IMR-90 (cell line): ENCODE measurements around the gene FAM184A. TPM values are rescaled to one million over a fixed set of nuclear protein-coding genes. Genes with fewer than 3 reads are reported as not detected.

ENCODE experiments used
- ATAC-seq: fragments of 200-7000 bp; cut with Tn5 transposase; 2 replicates; pipeline ENCODE4 v1.9.1; 2020; ENCODE audit warnings: low read depth, mild to moderate bottlenecking, moderate library complexity
- BruUV-seq: library from RNA; stranded (reverse); fragments of 400-500 nt; replicated peaks from 2 replicates; lab custom pipeline; 2021; lab: Mats Ljungman, UMichigan
- CTCF ChIA-PET: fragments of 300-600 bp; formaldehyde crosslinking; extraction: SDS; loops from one replicate; lab custom pipeline; 2021; ENCODE audit warnings: antibody characterized with exemption; lab: Yijun Ruan, JAX
- POLR2A ChIA-PET: fragments of 300-600 bp; sonication (Branson Sonifier 250); formaldehyde crosslinking; loops from one replicate; lab custom pipeline; 2022; ENCODE audit warnings: antibody characterized with exemption; ENCODE audit not compliant: unreplicated experiment; lab: Charles Lee
- DNase-seq: peaks from one replicate; pipeline ENCODE4 v3.0.0; 2013
- H2AFZ ChIP-seq: replicated peaks from 2 replicates; pipeline ENCODE3; 2013; ENCODE audit warnings: low read length, mild to moderate bottlenecking; ENCODE audit not compliant: poor library complexity
- H2AK5ac ChIP-seq: 2 replicates; pipeline ENCODE4 v1.6.1; 2013; ENCODE audit warnings: low read depth, low read length, inconsistent platforms
- H2AK9ac ChIP-seq: replicated peaks from 2 replicates; pipeline ENCODE3; 2013; ENCODE audit warnings: mild to moderate bottlenecking, low read depth, low read length, moderate library complexity; ENCODE audit not compliant: poor library complexity
- H2BK120ac ChIP-seq: 2 replicates; pipeline ENCODE4 v1.6.1; 2013; ENCODE audit warnings: low read depth, low read length, inconsistent platforms
- H2BK15ac ChIP-seq: 3 replicates; pipeline ENCODE4 v1.6.1; 2013; ENCODE audit warnings: low read depth, low read length, inconsistent platforms
- H2BK20ac ChIP-seq: 2 replicates; pipeline ENCODE4 v1.6.1; 2013; ENCODE audit warnings: low read depth, mild to moderate bottlenecking, inconsistent platforms, low read length, moderate library complexity
- H2BK5ac ChIP-seq: 2 replicates; pipeline ENCODE4 v1.6.1; 2013; ENCODE audit warnings: mild to moderate bottlenecking, low read depth, low read length, inconsistent platforms; ENCODE audit not compliant: poor library complexity, severe bottlenecking
- H3K14ac ChIP-seq: replicated peaks from 2 replicates; pipeline ENCODE4 v1.6.1; 2013; ENCODE audit warnings: low read depth, low read length, inconsistent platforms
- H3K18ac ChIP-seq: 2 replicates; pipeline ENCODE4 v1.6.1; 2013; ENCODE audit warnings: low read depth, low read length, control low read depth
- H3K23ac ChIP-seq: 2 replicates; pipeline ENCODE4 v1.6.1; 2013; ENCODE audit warnings: low read depth, low read length, inconsistent platforms
- H3K27ac ChIP-seq: 2 replicates; pipeline ENCODE4 v1.5.1; 2013; ENCODE audit warnings: mild to moderate bottlenecking, control low read depth, low read length; ENCODE audit not compliant: insufficient read depth
- H3K27me3 ChIP-seq: 2 replicates; pipeline ENCODE4 v1.6.1; 2013; ENCODE audit warnings: low read length; ENCODE audit not compliant: control insufficient read depth, insufficient read depth
- H3K36me3 ChIP-seq: 2 replicates; pipeline ENCODE4 v1.6.1; 2013; ENCODE audit warnings: low read length, mixed read lengths; ENCODE audit not compliant: control insufficient read depth, insufficient read depth
- H3K4ac ChIP-seq: 2 replicates; pipeline ENCODE4 v1.6.1; 2013; ENCODE audit warnings: low read depth, low read length, inconsistent platforms
- H3K4me1 ChIP-seq: 2 replicates; pipeline ENCODE4 v1.6.1; 2013; ENCODE audit warnings: low read length, mixed read lengths; ENCODE audit not compliant: control insufficient read depth, insufficient read depth
- H3K4me2 ChIP-seq: 2 replicates; pipeline ENCODE4 v1.6.1; 2013; ENCODE audit warnings: low read depth, mild to moderate bottlenecking, control low read depth, low read length, moderate library complexity
- H3K4me3 ChIP-seq: 2 replicates; pipeline ENCODE4 v1.5.1; 2013; ENCODE audit warnings: low read depth, mild to moderate bottlenecking, control low read depth, low read length, moderate library complexity; ENCODE audit not compliant: insufficient read depth
- H3K56ac ChIP-seq: 2 replicates; pipeline ENCODE4 v1.6.1; 2013; ENCODE audit warnings: low read length, inconsistent platforms; ENCODE audit not compliant: insufficient read depth; ENCODE audit errors: extremely low read depth
- H3K79me1 ChIP-seq, 2 experiments: 2 replicates each; pipeline ENCODE4 v1.6.1; 2013; ENCODE audit warnings: low read length in 2 of 2, inconsistent platforms in 1 of 2, low read depth in 1 of 2
- H3K9ac ChIP-seq: 2 replicates; pipeline ENCODE4 v1.6.1; 2013; ENCODE audit warnings: low read depth, low read length, control low read depth
- H3K9me1 ChIP-seq: 2 replicates; pipeline ENCODE4 v1.6.1; 2013; ENCODE audit warnings: low read length, inconsistent platforms; ENCODE audit not compliant: insufficient read depth
- H3K9me3 ChIP-seq: 2 replicates; pipeline ENCODE4 v1.6.1; 2013; ENCODE audit warnings: low read length; ENCODE audit not compliant: control insufficient read depth, insufficient read depth
- H4K20me1 ChIP-seq: 2 replicates; pipeline ENCODE4 v1.6.1; 2013; ENCODE audit warnings: low read length, inconsistent platforms; ENCODE audit not compliant: insufficient read depth
- H4K5ac ChIP-seq: 2 replicates; pipeline ENCODE4 v1.6.1; 2013; ENCODE audit warnings: mild to moderate bottlenecking, low read depth, low read length, control low read depth
- H4K8ac ChIP-seq, 2 experiments: 2 replicates each; pipeline ENCODE4 v1.6.1; 2013; ENCODE audit warnings: low read depth in 2 of 2, low read length in 2 of 2, control low read depth in 1 of 2, inconsistent platforms in 1 of 2
- H4K91ac ChIP-seq: 2 replicates; pipeline ENCODE4 v1.6.1; 2013; ENCODE audit warnings: low read depth, low read length, inconsistent platforms; ENCODE audit not compliant: insufficient read depth
- NFE2L2 ChIP-seq: fragments of 150-350 bp; IDR thresholded peaks from 2 replicates; pipeline ENCODE4 v1.6.1; 2016; ENCODE audit warnings: low read depth, mild to moderate bottlenecking, low read length
- RAD21 ChIP-seq: IDR thresholded peaks from 2 replicates; pipeline ENCODE4 v1.6.1; 2012; ENCODE audit warnings: low read length, improper control_type of control experiment
- SMC3 ChIP-seq: fragments of 150-350 bp; IDR thresholded peaks from 2 replicates; pipeline ENCODE4 v1.6.1; 2016; ENCODE audit warnings: low read depth, mild to moderate bottlenecking, antibody characterized with exemption, low read length, moderate library complexity
- WGBS, 2 experiments: methylation state at CpG; one replicate each; pipeline versions ENCODE4 v1.1.5 to v1.1.7; 2013; ENCODE audit warnings: missing lambda C conversion rate in 2 of 2; ENCODE audit not compliant: insufficient read length in 1 of 2; ENCODE audit errors: extremely low coverage in 2 of 2; 5-methylcytosine and 5-hydroxymethylcytosine counted together
- dilution Hi-C: fragments of 300-500 bp; cut with HindIII; formaldehyde crosslinking; loops from one replicate; pipeline ENCODE4 v1.14.3; 2018; ENCODE audit warnings: low sequenced_read_pairs; ENCODE audit not compliant: unreplicated experiment
- in situ Hi-C: fragments of 300-500 bp; cut with MboI; formaldehyde crosslinking; loops from 3 replicates; pipeline ENCODE4 v1.14.3; 2019; ENCODE audit warnings: low sequenced_read_pairs, inconsistent platforms, mixed read lengths
- intact Hi-C: fragments of 100-400 bp; cut with micrococcal nuclease; formaldehyde crosslinking; loops from 2 replicates; pipeline ENCODE4 v1.10.0; 2022
- polyA plus RNA-seq, 3 experiments: library from polyadenylated mRNA; depleted of rRNA; stranded (reverse); fragments of >200 nt; gene quantifications; 2 replicates each; pipeline ENCODE4 v1.2.3, GENCODE V29; 2012; ENCODE audit warnings: low replicate concordance in 1 of 3
- total RNA-seq: library from RNA; depleted of rRNA; stranded (reverse); fragments of >200 nt; gene quantifications from 2 replicates; pipeline ENCODE4 v1.2.3, GENCODE V29; 2012

The FAM184A gene
- total and polyA plus RNA-seq, 2 of the 4 experiments (the other 2 are of a cell fraction) = 0.03 TPM; not detected in 1

DNA sequence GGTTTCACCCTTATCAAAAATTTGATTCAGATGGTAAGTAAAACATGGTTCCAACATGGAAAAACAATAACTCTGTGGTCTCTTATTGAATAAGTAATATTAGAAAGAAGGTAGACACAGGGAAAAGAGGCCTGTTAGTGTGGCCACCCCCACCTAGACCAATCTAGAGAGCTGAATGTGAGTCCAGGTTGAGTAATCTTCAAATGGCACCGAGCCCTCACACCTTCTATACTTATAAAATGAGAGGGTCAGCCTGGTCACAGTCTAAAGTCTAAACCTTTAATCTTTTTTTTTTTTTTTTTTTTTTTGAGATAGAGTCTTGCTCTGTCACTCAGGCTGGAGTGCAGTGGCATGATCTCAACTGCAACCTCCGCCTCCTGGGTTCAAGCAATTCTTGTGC, 6.9 kb downstream of the FAM184A start:
- H2BK5ac ChIP-seq = no peak overlapping the region
- H4K91ac ChIP-seq = no peak overlapping the region
- H3K27ac ChIP-seq = no peak overlapping the region
- no peak overlapping the region for H3K18ac ChIP-seq
- no peaks in the 10 kb centered on the region for H4K20me1 ChIP-seq
- no peaks in the 10 kb centered on the region for H3K4me1 ChIP-seq
- no peak overlapping the region for H3K23ac ChIP-seq
- no peaks in the 10 kb centered on the region for H3K36me3 ChIP-seq
- H2BK120ac ChIP-seq = no peak overlapping the region
- H2BK15ac ChIP-seq = no peak overlapping the region
- no peaks in the 10 kb centered on the region for H3K9me1 ChIP-seq
- H2AK9ac ChIP-seq = no peak overlapping the region
- no CpG with 5 or more reads among the region's 2 CpGs for WGBS, 2 experiments
- TF ChIP-seq SMC3 (no peak), NFE2L2 (no peak), RAD21 (no peak)
- H3K4ac ChIP-seq = no peak overlapping the region
- POLR2A ChIA-PET = interaction anchor here (0.6 kb wide), 1 partner anchor 777 kb away, joined by 3 read pairs; no protein-coding TSS in a partner anchor
- no peak overlapping the region for H3K9ac ChIP-seq
- BruUV-seq = no TSS peak
- CTCF ChIA-PET = interaction anchor here (0.6 kb wide), 1 partner anchor 583 kb away, joined by 4 read pairs; no protein-coding TSS in a partner anchor
- H2AFZ ChIP-seq = no peak overlapping the region
- H3K14ac ChIP-seq = no peak overlapping the region
- no peak overlapping the region for H3K4me3 ChIP-seq
- H4K8ac ChIP-seq = no peak overlapping the region
- intact Hi-C loops = no loop called here
- no peaks in the 10 kb centered on the region for H3K79me1 ChIP-seq
- in situ Hi-C loops = no loop called here
- H2BK20ac ChIP-seq = no peak overlapping the region
- H3K4me2 ChIP-seq = no peak overlapping the region
- H3K9me3 ChIP-seq = no peaks in the 10 kb centered on the region
- H3K56ac ChIP-seq = no peak overlapping the region
- dilution Hi-C loops = no loop called here
- DNase-seq (no peak), ATAC-seq (no peak)
- peaks cover 4% of the 10 kb centered on the region for H3K27me3 ChIP-seq
- no peak overlapping the region for H2AK5ac ChIP-seq
- no peak overlapping the region for H4K5ac ChIP-seq
